H1 (cell line): Measurements from ENCODE around the gene CDH18. TPM values are rescaled to one million over a fixed set of nuclear protein-coding genes. Genes with fewer than 3 reads are reported as not detected.

Experiments used
- CHD2 ChIP-seq: IDR thresholded peaks from 2 replicates; pipeline ENCODE4 v1.6.1; 2012; ENCODE audit warnings: low read length, improper control_type of control experiment
- CREB1 ChIP-seq: IDR thresholded peaks from 2 replicates; pipeline ENCODE4 v1.6.1; 2012; ENCODE audit warnings: inconsistent platforms
- GABPA ChIP-seq: IDR thresholded peaks from 2 replicates; pipeline ENCODE4 v1.6.1; 2011; ENCODE audit warnings: mild to moderate bottlenecking, low read length, moderate library complexity, borderline replicate concordance; ENCODE audit not compliant: insufficient read depth
- HDAC2 ChIP-seq, 2 experiments: fragments of 300-600 bp in 1 of 2; sonication (generic) in 1 of 2; IDR thresholded peaks; 2 replicates each; pipeline ENCODE4 v1.6.1; 2011 to 2012; ENCODE audit warnings: low read depth in 2 of 2, low read length in 2 of 2, mild to moderate bottlenecking in 2 of 2, moderate library complexity in 2 of 2, borderline replicate concordance in 1 of 2, inconsistent platforms in 1 of 2
- TEAD4 ChIP-seq: IDR thresholded peaks from 2 replicates; pipeline ENCODE4 v1.6.1; 2012; ENCODE audit warnings: low read depth, low read length, inconsistent platforms, mixed read lengths
- polyA plus RNA-seq, 7 experiments: library from polyadenylated mRNA; depleted of rRNA in 3 of 7; stranded (reverse) in 5 of 7; unstranded in 2 of 7; fragments of >200 nt in 5 of 7; fragments of 200-250 nt in 2 of 7; gene quantifications; 1 replicate in 5 of 7; 2 replicates in 1 of 7; 4 replicates in 1 of 7; pipeline versions ENCODE4 v1.2.1 to v1.2.3, GENCODE V29; 2011 to 2013; ENCODE audit warnings: missing spikeins in 2 of 7, mixed read lengths in 2 of 7
- total RNA-seq: library from RNA; stranded (reverse); fragmentation: NEBNext Ultra II Directional; extraction: Animal tissue kit (Norgen Biotek cat#: 25700); gene quantifications from 2 replicates; pipeline ENCODE4 v1.2.1, GENCODE V29; 2021

The CDH18 gene
- total and polyA plus RNA-seq, 2 of the 8 experiments (the other 6 are each of a cell fraction or from before 2014, with no cell fraction given): 0.30 to 0.32 TPM

- TF ChIP-seq CHD2: no peak
- no peak for TF ChIP-seq CREB1
- no peak for TF ChIP-seq HDAC2 (IDR thresholded peaks at IDR 0.05; ENCODE audit: borderline replicate concordance in 1 of 2, low read depth in 2 of 2, low read length in 2 of 2)
- TF ChIP-seq TEAD4: no peak
- no peak for TF ChIP-seq GABPA
- TF ChIP-seq, all 59 proteins: peak for 0
Measured at GRCh38 chr5:19802686-19803085, 185.3 kb downstream of the CDH18 start (continued).
